ENCODE data around the gene MAP1LC3C. TPM values are rescaled to one million over a fixed set of nuclear protein-coding genes. Genes with fewer than 3 reads are reported as not detected.

The MAP1LC3C gene
- total and polyA plus RNA-seq, 9 of the 15 experiments (the other 6 are each of a cell fraction or from before 2014, with no cell fraction given), result not detected

GRCh38 chr1:242006976-242007375 is 8.1 kb upstream of the MAP1LC3C start:
- Histone ChIP-seq H2AFZ (ENCODE audit: low read depth, low read length) (no peak overlapping the region), H3K4me1 (replicated peaks in 1 of 2; ENCODE audit: control insufficient read depth in 2 of 2, insufficient read depth in 2 of 2, low read length in 2 of 2) (no peaks in the 10 kb centered on the region), H3K9ac (ENCODE audit: insufficient read depth in 1 of 2, low read depth in 2 of 2, low read length in 2 of 2) (no peak overlapping the region), H3K9me1 (ENCODE audit: control insufficient read depth, insufficient read depth, low read length) (no peaks in the 10 kb centered on the region), H3K79me2 (ENCODE audit: control insufficient read depth, insufficient read depth, low read length) (no peaks in the 10 kb centered on the region), H3K4me3 (no peak overlapping the region), H3K27me3 (ENCODE audit: control insufficient read depth in 2 of 2, insufficient read depth in 2 of 2, low read length in 2 of 2) (peaks cover 10 to 31% of the 10 kb centered on the region in 2 experiments; a peak in 4 of 5 replicates), H3K36me3 (ENCODE audit: control insufficient read depth, insufficient read depth, low read length) (no peaks in the 10 kb centered on the region), H3K9me3 (replicated peaks; ENCODE audit: control insufficient read depth, insufficient read depth, low read depth, low read length) (no peaks in the 10 kb centered on the region), H4K20me1 (replicated peaks; ENCODE audit: control insufficient read depth, insufficient read depth, low read length) (no peaks in the 10 kb centered on the region), H3K27ac (ENCODE audit: extremely low read depth, low read depth, low read length) (no peak overlapping the region), H3K4me2 (ENCODE audit: insufficient read depth, low read length) (no peak overlapping the region)
- CTCF ChIA-PET (ENCODE audit: low intra/inter-chr PET ratio), result no interaction called here
- ATAC-seq (no peak), FAIRE-seq (no peak), DNase-seq (ENCODE audit: extremely low read depth in 1 of 4, low spot score in 3 of 4) (no peak)
- intact Hi-C loops (cut with micrococcal nuclease), result no loop called here
- TF ChIP-seq FOXJ3 (CRISPR knock-in tag; IDR thresholded peaks at IDR 0.05) (no peak), RBM34 (IDR thresholded peaks at IDR 0.05; ENCODE audit: borderline replicate concordance, insufficient read depth, low read length) (no peak), JUN (IDR thresholded peaks at IDR 0.05; ENCODE audit: borderline replicate concordance, low read depth, low read length) (no peak), JUN (CRISPR knock-in tag; IDR thresholded peaks at IDR 0.05; ENCODE audit: borderline replicate concordance) (no peak), SFPQ (IDR thresholded peaks at IDR 0.05; ENCODE audit: low read depth, low read length) (no peak), RBM22 (IDR thresholded peaks at IDR 0.05; ENCODE audit: low read depth, low read length, poor library complexity, severe bottlenecking) (no peak), ZNF76 (CRISPR knock-in tag; IDR thresholded peaks at IDR 0.05; ENCODE audit: borderline replicate concordance) (no peak), TFE3 (CRISPR knock-in tag; IDR thresholded peaks at IDR 0.05) (no peak), OTX1 (CRISPR knock-in tag; IDR thresholded peaks at IDR 0.05) (no peak), ZFP30 (CRISPR knock-in tag; IDR thresholded peaks at IDR 0.05; ENCODE audit: borderline replicate concordance) (no peak), HMG20B (CRISPR knock-in tag; IDR thresholded peaks at IDR 0.05) (no peak), SP2 (IDR thresholded peaks at IDR 0.05; ENCODE audit: extremely low read depth, low read depth, low read length, poor library complexity, severe bottlenecking) (no peak), KDM2B (CRISPR knock-in tag; IDR thresholded peaks at IDR 0.05) (no peak), ILF3 (IDR thresholded peaks at IDR 0.05; ENCODE audit: borderline replicate concordance) (no peak), ZNF518B (CRISPR knock-in tag; IDR thresholded peaks at IDR 0.05) (no peak), TCF7L2 (IDR thresholded peaks at IDR 0.05; ENCODE audit: low read depth, low read length) (no peak)
- 0% methylated on average over 3 of the region's 3 CpGs for WGBS (ENCODE audit: insufficient coverage, low coverage, missing lambda C conversion rate)
- POLR2A ChIA-PET, result interaction anchor here (0.7 to 1.5 kb wide), 2 partner anchors 9 to 18 kb away, joined by 3 read pairs; no protein-coding TSS in a partner anchor
- in situ Hi-C loops (cut with MboI), result loop anchor here (25.0 kb wide), 1 partner anchor 1270 kb away; no protein-coding TSS in a partner anchor
- BruUV-seq (replicated peaks), result no TSS peak
